HG03354 (cell line): ENCODE data around the gene TBC1D5.
"Not testable (repeated sequence)": the region's sequence is repeated elsewhere in the genome, so short reads cannot be mapped to it uniquely, and the experiment has no call there.

ENCODE experiments used
- ATAC-seq: cut with Tn5 transposase; IDR thresholded peaks from one replicate; pipeline ENCODE4 v1.9.1; 2021; ENCODE audit warnings: mild to moderate bottlenecking; ENCODE audit not compliant: unreplicated experiment, poor library complexity, severe bottlenecking

Gene TBC1D5

DNA sequence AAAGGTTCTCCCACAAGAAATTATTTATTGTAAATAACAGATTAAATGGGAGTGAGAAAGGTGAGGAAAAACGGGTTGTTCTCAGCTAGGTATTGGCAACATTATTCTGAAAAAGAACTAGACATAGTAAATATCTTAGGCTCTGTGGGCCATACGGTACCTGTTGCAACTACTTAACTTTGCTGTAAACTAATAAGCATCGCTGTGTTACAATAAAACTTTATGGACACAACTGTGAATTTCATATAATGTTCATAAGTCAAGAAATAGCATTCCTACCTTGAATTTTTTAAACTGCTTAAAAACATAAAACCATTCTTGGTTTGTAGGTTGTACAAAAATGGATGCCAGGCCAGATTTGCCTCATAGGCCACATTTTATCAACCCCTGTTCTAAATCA is 183.9 kb downstream of the TBC1D5 start:
- no peak for ATAC-seq

DNA sequence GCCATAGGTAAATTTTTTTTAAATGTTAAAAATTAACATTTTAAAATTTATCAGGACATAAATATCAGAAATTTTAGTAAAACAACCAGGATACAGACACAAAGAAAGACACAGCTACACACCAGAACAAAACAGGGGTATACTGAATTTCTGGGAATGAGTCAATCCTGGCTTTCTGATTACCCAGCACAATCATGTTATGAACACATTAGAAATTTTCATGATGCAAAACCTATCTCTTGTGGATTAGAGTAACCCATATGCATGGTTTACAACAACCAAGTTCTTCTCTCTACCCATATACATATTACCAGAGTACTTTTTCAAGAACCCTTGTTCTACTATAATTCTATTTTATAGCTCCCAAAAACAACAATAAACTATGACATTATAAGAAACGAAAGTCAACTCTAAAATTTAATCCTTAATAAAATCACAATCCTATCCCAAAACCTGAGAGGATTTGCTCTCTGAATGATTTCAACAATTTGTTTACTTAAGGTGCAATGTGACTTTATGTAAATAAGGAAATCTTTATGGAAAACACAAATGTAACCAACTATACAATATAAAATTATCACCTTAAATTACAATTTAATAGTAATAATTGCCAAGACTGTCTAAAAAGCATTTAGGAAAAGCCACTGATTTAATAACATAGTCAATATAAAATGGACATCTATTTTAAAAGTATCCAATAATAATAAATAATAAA is 184.5 kb downstream of the TBC1D5 start:
- no peak for ATAC-seq

DNA sequence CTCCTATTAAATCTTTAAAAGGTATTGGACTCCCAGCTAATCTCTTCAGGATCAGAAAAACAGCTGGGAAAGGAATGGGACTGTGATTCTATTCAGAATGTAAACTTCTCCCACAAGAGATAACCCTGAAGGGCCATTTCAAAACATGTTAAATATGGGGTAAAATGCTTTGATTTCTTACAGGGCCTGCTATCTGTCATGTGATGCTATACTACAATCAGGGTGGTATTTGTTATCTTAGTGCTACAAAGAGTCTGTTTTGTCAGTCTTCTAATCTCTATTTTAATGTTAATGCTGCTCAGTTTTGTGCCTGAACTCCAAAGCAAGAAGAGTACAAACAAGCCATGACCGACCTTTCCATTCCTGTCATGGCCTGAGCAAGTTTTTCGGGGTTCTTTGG is 186.9 kb downstream of the TBC1D5 start:
- ATAC-seq, result no peak

DNA sequence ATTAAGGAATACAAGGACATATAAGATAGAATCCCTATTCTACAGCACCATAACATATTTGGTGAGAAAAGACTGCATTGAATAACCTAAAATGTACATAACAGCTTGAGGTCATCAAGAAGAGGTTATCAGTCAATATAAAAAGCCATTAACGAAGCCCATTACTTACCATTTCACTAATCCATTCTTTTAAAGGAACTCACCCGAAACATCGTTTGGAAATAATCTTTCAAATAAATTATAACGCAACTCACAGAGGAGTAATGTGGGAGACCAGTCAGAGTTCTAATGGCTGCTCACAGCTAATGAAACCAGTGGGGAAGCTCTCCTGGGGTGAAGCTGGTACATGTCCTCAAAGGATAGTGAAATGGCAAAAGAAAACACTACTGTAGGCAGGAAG is 188.4 kb downstream of the TBC1D5 start:
- no peak for ATAC-seq

DNA sequence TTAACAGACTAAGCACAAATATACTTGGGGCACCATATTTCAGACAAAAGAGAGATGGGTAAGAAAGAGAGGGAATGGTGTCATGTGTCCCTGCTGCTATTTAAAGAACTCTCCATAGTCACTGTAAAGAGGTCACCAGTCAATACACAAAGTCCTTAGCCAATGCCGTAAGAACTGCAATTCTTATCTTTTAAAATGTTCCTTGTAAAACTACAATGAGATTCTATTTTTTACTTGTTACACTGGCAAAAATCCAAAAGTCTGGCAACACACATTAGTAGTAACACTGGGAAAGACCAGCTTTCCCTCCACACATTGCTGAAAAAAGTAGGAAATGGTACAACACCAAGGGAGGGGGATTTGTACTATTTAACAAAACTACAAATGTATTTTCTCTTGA is 189.4 kb downstream of the TBC1D5 start:
- no peak for ATAC-seq

DNA sequence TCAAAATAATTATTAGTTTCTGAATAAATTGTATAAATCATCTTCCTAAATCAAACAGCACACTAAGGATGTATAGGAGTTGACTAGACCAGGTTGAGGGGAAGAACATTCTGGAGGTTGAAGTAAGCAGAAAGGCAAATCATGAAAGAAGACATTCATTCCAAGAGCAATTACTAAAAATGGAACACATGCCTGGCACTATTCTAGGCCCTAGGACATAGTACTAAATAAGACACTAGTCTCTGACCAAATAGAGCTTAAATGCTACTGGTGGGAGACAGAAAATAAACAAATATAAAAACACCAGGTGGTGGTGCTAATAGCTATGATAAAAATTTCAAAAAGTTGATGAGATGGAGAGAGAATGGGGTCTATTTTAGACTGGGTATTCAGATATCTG is 190.1 kb downstream of the TBC1D5 start:
- no peak for ATAC-seq

DNA sequence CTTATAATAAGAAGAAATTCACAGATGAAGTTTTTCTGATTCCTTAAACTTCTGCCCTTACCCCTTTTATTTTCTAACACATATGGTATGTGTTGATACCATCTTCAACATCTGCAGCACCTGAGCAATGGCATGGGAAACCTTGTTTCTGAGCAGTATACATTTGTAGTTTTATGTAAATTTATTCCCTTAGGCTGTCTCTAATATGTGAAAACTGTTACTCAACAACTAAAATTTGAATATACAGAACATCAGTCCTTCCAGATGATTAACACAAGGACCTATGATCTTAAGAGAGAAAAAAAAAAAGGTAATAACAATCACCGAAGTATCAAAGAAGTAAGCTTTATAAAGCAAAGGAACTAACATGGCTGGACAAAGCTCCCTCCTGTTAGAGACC is 190.5 kb downstream of the TBC1D5 start:
- ATAC-seq, result no peak

DNA sequence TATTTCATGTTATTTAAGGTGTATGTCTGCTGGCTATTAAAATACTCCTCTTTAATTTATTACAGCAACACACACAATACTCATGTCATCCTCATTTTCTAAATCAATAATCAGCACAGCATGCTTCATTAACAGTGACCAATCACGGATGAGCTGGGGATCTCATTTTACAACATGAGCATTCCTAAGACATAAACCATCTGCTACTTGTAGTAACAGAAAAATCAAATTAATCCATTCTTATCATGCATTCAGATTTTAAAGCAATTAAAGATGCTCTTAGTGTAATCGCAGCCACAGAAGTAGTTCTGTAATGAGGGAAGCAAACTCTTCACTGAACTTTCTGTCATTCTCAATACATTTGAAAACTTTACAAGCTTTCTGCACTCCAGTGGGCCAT is 191.1 kb downstream of the TBC1D5 start:
- no peak for ATAC-seq

DNA sequence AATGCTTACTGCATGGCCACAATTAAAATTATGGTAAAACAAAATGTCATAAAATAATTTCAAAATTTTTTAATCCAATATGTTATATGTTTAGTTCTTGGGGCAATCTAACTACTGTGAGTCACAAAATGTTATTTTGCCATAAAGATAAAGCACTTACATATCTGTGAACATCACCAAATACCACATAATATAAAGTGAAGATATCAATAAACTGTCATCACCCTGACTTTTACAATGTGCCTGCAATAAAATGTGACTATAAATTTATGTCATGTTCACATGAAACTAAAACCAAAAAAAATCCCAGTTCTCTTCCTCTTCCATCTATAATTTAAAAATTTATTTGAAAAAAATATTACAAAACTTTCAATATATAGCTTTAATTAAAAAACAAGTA is 191.8 kb downstream of the TBC1D5 start:
- ATAC-seq, result no peak

DNA sequence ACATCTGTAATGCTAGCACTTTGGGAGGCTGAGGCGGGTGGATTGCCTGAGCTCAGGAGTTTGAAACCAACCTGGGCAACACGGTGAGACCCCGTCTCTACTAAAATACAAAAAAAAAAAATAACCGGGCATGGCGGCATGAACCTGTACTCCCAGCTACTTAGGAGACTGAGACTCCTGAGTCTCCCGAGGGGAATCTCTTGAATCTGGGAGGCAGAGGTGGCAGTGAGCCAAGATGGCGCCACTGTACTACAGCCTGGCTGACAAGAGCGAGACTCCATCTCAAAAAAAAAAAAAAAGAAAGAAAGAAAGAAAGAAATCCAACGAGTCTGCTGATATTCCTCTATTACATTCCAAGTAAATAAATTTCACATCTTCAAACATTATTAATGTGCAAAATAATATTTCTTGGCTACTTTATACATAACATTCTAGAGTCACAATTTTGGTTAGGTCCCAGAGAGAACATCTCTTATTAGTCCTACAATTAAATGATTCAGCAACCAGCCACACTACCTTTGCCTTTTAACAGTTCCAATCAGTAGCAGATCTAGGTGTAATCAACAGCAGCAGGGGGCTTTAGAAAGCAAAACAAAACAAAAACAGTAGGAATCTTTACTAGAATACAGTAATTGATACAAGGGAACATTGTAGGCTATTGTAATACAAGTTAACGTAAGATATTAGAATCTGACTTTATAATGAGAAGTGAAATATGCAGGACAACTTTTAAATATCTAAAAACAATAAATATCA is 195.8 kb downstream of the TBC1D5 start:
- ATAC-seq, result no peak

DNA sequence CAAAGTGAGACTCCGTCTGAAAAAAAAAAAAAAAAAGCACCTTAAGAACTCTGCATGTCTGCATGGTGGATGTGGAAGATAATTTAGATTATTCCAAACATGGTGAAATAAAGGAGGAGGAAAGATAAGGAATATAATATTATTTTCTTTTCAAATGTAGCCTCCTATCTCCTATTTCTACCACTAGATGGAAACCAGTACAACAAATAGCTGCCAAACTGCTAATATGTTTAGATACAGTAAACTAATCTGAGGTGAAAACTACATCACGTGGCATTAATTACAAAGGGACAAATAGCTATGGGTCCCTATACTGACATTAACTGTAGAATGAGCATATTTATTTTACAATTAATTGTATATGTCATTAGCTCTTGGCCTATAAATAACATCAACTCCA is 197.8 kb downstream of the TBC1D5 start:
- ATAC-seq, result no peak

DNA sequence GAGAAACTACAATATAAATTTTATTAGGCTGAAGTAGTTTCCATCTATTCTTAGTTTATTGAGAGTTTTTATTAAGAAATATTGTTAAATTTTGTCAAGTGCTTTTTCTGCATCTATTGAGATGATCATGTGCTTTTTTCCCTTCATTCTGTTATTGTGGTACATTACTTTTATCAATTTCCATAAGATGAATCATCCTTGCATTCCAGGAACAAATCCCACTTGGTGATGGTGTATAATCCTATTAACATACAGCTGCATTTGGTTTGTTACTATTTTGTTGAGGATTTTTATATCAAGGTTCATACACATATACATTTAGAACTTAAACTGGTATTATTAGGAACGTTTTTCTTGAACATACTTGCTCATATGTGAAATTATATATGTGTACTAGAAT is 199.8 kb downstream of the TBC1D5 start:
- no peak for ATAC-seq

DNA sequence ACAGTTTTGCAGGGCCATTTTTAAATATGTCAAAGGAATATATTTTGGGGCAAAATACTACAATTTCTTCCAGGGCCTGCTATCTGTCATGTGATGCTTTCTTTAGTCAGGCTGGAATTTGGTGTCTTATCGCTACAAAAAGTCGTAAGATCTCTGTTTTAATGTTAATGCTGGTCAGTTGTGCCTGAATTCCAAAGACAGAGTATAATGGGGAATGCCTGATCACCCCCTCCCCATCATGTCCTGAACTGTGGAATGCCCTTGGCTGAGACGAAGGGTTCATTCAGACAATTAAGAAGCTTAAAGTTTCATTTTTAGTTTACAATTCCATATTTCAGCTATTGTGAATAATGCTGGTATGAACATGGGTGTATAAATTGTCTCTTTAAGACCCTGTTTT is 203.0 kb downstream of the TBC1D5 start:
- ATAC-seq, result no peak

DNA sequence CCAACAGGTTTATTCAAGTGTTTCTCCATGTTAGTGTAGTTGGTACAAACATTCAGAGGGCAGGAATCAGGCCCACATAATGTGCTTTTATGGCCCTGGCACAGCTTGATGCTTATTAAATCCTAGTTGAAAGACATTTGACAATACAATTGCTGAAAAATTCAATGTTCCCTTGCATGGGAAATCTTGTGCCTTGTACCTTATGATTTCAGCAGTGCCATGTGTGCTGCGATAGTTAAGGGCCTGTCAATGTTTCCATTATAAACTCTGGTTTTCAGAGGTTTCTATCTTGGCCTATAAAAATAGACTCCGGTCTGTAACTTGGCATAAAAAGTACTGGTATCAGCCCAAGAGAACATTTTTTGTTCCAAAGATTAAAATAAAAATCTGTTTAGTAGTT is 207.2 kb downstream of the TBC1D5 start:
- ATAC-seq, result no peak

DNA sequence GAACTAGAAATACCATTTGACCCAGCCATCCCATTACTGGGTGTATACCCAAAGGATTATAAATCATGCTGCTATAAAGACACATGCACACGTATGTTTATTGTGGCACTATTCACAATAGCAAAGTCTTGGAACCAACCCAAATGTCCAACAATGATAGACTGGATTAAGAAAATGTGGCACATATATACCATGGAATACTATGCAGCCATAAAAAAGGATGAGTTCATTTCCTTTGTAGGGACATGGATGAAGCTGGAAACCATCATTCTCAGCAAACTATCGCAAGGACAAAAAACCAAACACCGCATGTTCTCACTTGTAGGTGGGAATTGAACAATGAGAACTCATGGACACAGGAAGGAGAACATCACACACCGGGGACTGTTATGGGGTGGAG is 210.0 kb downstream of the TBC1D5 start:
- ATAC-seq, result not testable (repeated sequence)

DNA sequence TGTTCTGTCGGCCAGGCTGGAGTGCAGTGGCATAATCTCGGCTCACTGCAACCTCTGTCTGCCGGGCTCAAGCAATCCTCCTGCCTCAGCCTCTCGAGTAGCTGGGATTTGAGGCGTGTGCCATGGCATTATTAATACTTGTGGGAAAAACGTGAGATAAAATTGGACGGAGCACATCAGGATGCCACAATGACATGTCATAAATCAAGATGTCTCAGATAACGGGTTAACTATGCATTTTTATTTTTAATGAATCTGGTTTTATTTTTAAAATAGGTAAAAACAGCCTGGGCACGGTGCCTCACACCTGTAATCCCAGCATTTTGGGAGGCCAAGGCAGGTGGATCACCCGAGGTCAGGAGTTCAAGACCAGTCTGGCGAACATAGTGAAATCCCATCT is 212.8 kb downstream of the TBC1D5 start:
- ATAC-seq, result no peak

DNA sequence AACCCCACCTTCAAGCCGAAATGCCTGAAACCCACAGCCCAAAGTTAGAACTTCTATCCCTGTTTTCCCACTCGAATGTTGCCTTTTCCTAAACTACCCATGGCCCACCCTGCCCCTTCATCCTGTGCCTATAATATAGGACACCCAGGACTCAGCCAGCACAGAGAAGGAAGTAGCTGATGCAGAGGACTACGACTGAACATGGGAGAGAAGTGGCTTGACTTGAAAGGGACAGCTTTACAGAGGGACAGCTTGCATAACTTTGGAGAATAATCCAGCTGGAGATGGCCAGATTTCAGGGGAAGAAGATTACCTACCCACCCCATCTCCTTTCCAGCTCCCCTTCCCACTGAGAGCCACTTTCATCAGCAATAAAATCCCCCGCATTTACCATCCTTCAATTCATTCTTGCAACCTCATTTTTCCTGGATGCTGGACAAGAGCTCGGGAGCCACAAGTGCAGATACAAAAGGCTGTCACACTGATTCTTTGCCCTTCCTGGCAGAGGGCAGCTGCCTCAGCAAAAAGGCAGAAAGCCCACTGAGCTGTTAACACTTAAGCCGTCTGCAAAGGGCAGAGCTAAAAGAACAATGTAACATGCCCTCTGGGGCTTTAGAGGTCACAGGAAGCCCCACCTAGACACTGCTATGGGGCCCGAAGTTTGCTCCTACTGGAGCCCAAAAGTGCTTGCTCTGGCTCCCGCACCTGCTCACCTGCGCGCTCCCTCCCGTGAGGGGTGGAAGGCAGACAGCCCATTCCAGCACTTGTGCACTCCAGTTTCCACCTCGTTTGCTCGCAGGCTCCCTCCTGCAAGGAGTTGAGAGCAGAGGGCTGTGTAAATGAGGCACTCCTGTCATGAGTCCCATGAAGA is 224.0 kb downstream of the TBC1D5 start:
- ATAC-seq, result no peak

DNA sequence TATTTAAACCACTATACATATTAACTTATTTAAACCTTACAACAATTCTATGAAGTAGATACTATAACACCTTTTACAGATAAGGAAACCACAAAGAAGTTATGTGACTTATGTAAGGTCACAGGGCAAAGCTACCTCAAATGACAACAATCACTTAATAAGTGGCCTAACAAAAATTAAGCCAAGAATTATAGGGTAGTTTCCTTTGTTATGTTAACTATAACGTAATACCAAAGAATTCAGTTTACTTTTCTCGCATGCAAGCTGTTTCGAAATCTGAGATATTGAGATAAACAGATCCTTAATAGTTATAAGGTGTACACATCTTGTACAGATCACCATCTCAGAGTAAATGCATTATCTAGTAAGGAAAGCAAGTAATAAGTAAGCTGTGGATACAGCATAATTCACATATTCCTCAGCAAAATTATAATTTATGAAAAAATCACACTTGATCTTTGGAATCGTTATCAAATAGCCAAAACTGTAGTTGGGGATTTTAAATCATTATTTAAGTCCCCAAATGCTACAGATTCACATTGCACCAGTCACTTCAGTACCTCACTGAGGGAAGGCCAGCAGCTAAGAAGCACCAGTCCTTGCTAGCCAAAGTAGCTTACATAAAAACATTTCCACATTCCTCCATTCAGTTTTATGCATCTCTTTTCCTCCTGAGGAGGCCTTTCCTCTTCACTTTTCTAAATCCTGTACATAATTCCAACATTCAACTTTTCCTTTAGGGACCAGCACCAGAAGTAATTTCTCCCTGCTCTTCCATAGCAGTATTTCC is 226.8 kb downstream of the TBC1D5 start:
- ATAC-seq, result no peak

DNA sequence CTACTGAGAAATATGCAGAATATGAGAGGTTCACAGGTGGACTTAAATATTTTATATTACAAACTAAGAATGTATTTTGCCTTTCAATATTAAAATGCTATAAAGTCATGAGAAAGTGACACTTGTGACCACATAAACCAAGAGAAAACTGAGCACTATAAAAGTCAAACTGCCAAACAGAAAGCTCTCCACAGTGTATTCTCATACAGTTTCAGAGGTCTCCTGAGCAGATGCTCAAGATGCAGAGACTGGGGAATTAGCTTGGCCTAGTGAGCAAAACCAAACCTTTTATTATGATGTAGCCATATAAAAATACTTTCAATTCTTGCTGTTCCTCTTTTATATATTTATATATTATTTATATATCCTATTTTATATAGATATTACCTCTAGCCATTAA is 227.8 kb downstream of the TBC1D5 start:
- no peak for ATAC-seq

DNA sequence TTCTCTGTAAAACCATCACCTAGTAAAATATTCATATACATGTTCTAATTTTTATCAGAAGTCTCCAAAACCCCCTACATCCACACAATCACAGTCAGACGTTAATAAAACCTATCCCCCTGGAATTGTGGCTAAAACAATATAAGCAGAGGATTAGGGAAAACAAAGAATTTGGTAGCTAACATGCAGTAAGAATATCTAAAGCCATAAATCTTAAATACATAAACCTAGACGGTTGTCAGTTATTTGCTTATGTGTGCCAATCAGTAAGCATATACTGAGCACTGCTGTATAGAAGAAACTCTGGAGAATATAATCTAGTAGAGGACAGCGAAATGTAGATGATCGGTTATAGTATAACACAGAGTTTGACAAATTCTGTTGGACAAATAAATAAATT is 232.2 kb downstream of the TBC1D5 start:
- no peak for ATAC-seq
